Suprapubic skin (tissue), 4 donors: Measurements from ENCODE around the gene MPP3. TPM values are rescaled to one million over a fixed set of nuclear protein-coding genes. Genes with fewer than 3 reads are reported as not detected.

Experiments
- DNase-seq, 2 donors: peaks; one replicate each; pipeline ENCODE4 v3.0.0-alpha.2; 2019; ENCODE audit warnings: low spot score in 2 of 2
- H3K27ac ChIP-seq: fragments of 200-600 bp; sonication (generic); one replicate; pipeline ENCODE4 v1.5.1; 2019
- H3K27me3 ChIP-seq: fragments of 200-600 bp; sonication (generic); one replicate; pipeline ENCODE4 v1.5.1; 2019
- H3K36me3 ChIP-seq: fragments of 200-600 bp; sonication (generic); one replicate; pipeline ENCODE4 v1.5.1; 2019
- H3K4me1 ChIP-seq: fragments of 200-600 bp; sonication (generic); one replicate; pipeline ENCODE4 v1.5.1; 2019
- H3K4me3 ChIP-seq: fragments of 200-600 bp; sonication (generic); one replicate; pipeline ENCODE4 v1.5.1; 2019; ENCODE audit warnings: mild to moderate bottlenecking
- H3K9me3 ChIP-seq: fragments of 200-600 bp; sonication (generic); one replicate; pipeline ENCODE4 v1.5.1; 2019
- CTCF ChIP-seq, 2 donors: fragments of 200-600 bp in 1 of 2; fragments of 450-650 bp in 1 of 2; sonication (generic) in 1 of 2; IDR thresholded peaks; one replicate each; pipeline ENCODE4 v1.5.1; 2016 to 2019; ENCODE audit warnings: antibody characterized with exemption in 2 of 2, mild to moderate bottlenecking in 1 of 2, moderate library complexity in 1 of 2
- EP300 ChIP-seq: sonication (generic); formaldehyde crosslinking; IDR thresholded peaks from one replicate; pipeline ENCODE4 v1.6.1; 2017; ENCODE audit warnings: antibody characterized with exemption
- POLR2A ChIP-seq, 2 donors: fragments of 450-650 bp; IDR thresholded peaks; one replicate each; pipeline ENCODE4 v1.6.1; 2017; ENCODE audit warnings: antibody characterized with exemption in 2 of 2, mild to moderate bottlenecking in 2 of 2, moderate library complexity in 2 of 2
- POLR2AphosphoS5 ChIP-seq, 3 donors: sonication (generic); formaldehyde crosslinking; IDR thresholded peaks; one replicate each; pipeline ENCODE4 v1.6.1; 2017; ENCODE audit warnings: antibody characterized with exemption in 3 of 3
- WGBS: methylation state at CpG from one replicate; pipeline ENCODE4 v1.1.5; 2018; 5-methylcytosine and 5-hydroxymethylcytosine counted together
- total RNA-seq, 4 donors: library from RNA; depleted of rRNA; stranded (reverse); fragments of >200 nt; gene quantifications; one replicate each; pipeline ENCODE4 v1.1.0, GENCODE V29; 2016

MPP3 gene
- total RNA-seq, 4 donors from 2014 or later, result 5.4 to 8.0 (median 5.9) TPM

DNA sequence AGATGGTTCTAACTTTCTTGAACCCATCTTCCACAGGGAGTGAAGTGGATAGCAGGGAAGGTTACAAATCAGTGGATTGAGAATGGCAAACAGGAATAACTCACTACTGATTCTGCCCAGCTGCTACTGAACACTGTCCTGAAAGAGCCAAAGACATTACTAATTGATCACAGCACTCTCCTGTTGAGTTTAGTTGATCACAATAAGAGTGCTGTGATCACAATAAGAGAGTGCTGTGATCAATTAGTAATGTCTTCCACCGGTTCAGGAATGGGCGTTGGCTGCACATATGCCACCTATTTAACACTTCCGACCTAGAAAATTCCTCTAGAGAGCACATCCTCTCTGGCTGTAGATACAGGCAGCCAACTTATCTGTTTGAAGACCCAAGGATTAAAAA lies 41.4 kb downstream of the MPP3 start:
- Histone ChIP-seq H3K4me1 (peaks cover 14% of the 10 kb centered on the region), H3K36me3 (no peaks in the 10 kb centered on the region), H3K27me3 (no peaks in the 10 kb centered on the region), H3K9me3 (no peaks in the 10 kb centered on the region), H3K4me3 (no peak overlapping the region), H3K27ac (no peak overlapping the region)
- no peak for DNase-seq
- 20% methylated on average over 3 of the region's 3 CpGs for WGBS
- no peak for TF ChIP-seq POLR2AphosphoS5 (IDR thresholded peaks at IDR 0.05)
- no peak for TF ChIP-seq CTCF (IDR thresholded peaks at IDR 0.05)
- TF ChIP-seq POLR2A (IDR thresholded peaks at IDR 0.05), result no peak
- TF ChIP-seq EP300, result no peak

GRCh38 chr17:43790311-43790940 lies 42.5 kb downstream of the MPP3 start:
- H3K4me1 ChIP-seq, result peaks cover 14% of the 10 kb centered on the region
- H3K36me3 ChIP-seq, result no peaks in the 10 kb centered on the region
- H3K27ac ChIP-seq, result no peak overlapping the region
- no peak for TF ChIP-seq POLR2A (IDR thresholded peaks at IDR 0.05)
- peak in 1 of 2 donors; percentile 38 for TF ChIP-seq CTCF (IDR thresholded peaks at IDR 0.05)
- no peaks in the 10 kb centered on the region for H3K9me3 ChIP-seq
- 58% methylated on average over 12 of the region's 14 CpGs for WGBS
- H3K27me3 ChIP-seq, result no peaks in the 10 kb centered on the region
- no peak for DNase-seq
- no peak overlapping the region for H3K4me3 ChIP-seq

- Histone ChIP-seq H3K4me1 (peaks cover 14% of the 10 kb centered on the region), H3K27ac (no peak overlapping the region), H3K36me3 (no peaks in the 10 kb centered on the region), H3K4me3 (no peak overlapping the region), H3K9me3 (no peaks in the 10 kb centered on the region), H3K27me3 (no peaks in the 10 kb centered on the region)
- DNase-seq, result no peak
- 82% methylated on average over 1 of the region's 1 CpG for WGBS
- TF ChIP-seq POLR2A (IDR thresholded peaks at IDR 0.05) (no peak), EP300 (no peak), POLR2AphosphoS5 (IDR thresholded peaks at IDR 0.05) (no peak), CTCF (IDR thresholded peaks at IDR 0.05) (no peak)
Observed at GRCh38 chr17:43789482-43789881, 43.5 kb downstream of the MPP3 start.

DNA sequence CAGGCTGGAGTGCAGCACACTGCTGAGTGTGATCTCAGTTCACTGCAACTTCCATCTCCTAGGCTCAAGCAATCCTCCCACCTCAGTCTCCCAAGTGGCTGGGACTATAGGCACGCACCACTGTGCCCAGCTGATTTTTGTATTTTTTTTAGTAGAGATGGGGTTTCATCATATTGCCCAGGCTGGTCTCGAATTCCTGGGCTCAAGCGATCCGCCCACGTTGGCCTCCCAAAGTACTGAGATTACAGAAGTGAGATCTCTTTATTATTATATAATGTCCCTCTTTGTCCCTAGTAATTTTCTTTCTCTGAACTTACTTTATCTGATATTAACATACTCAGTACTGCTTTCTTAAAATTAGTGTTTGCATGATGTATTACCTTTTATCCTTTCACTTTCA lies 44.4 kb downstream of the MPP3 start:
- no peak overlapping the region for H3K4me3 ChIP-seq
- no peak overlapping the region for H3K27ac ChIP-seq
- peaks cover 14% of the 10 kb centered on the region for H3K4me1 ChIP-seq
- TF ChIP-seq EP300, result no peak
- TF ChIP-seq POLR2A (IDR thresholded peaks at IDR 0.05), result no peak
- no peak for TF ChIP-seq POLR2AphosphoS5 (IDR thresholded peaks at IDR 0.05)
- no peak for TF ChIP-seq CTCF (IDR thresholded peaks at IDR 0.05)
- 84% methylated on average over 5 of the region's 5 CpGs for WGBS
- no peaks in the 10 kb centered on the region for H3K9me3 ChIP-seq
- H3K27me3 ChIP-seq, result no peaks in the 10 kb centered on the region
- no peaks in the 10 kb centered on the region for H3K36me3 ChIP-seq
- DNase-seq, result no peak

- Histone ChIP-seq H3K36me3 (no peaks in the 10 kb centered on the region), H3K27ac (no peak overlapping the region), H3K4me3 (no peak overlapping the region), H3K27me3 (no peaks in the 10 kb centered on the region), H3K4me1 (peaks cover 14% of the 10 kb centered on the region), H3K9me3 (no peaks in the 10 kb centered on the region)
- WGBS, result 48% methylated on average over 2 of the region's 2 CpGs
- TF ChIP-seq POLR2A (IDR thresholded peaks at IDR 0.05), result no peak
- TF ChIP-seq EP300, result no peak
- TF ChIP-seq CTCF (IDR thresholded peaks at IDR 0.05), result no peak
- no peak for TF ChIP-seq POLR2AphosphoS5 (IDR thresholded peaks at IDR 0.05)
- no peak for DNase-seq
Observed at GRCh38 chr17:43787728-43788127, 45.2 kb downstream of the MPP3 start.
